Breast epithelium (tissue), 4 donors: ENCODE results near the gene CNTNAP2. TPM values are rescaled to one million over a fixed set of nuclear protein-coding genes. Genes with fewer than 3 reads are reported as not detected.

Experiments
- DNase-seq, 2 donors: peaks; one replicate each; pipeline ENCODE4 v3.0.0-alpha.2; 2019; ENCODE audit warnings: low spot score in 2 of 2
- H3K27ac ChIP-seq, 2 donors: fragments of 200-600 bp; sonication (generic) in 1 of 2; one replicate each; pipeline ENCODE4 v1.5.1; 2016 to 2019; ENCODE audit warnings: mild to moderate bottlenecking in 1 of 2
- H3K27me3 ChIP-seq, 2 donors: fragments of 200-600 bp; sonication (generic) in 1 of 2; one replicate each; pipeline versions ENCODE4 v1.5.1 to v1.6.0; 2017 to 2019; ENCODE audit warnings: control low read depth in 1 of 2, mild to moderate bottlenecking in 1 of 2
- H3K36me3 ChIP-seq: fragments of 200-600 bp; one replicate; pipeline ENCODE4 v1.5.1; 2019
- H3K4me1 ChIP-seq, 2 donors: fragments of 200-600 bp; sonication (generic); one replicate each; pipeline ENCODE4 v1.5.1; 2016 to 2019; ENCODE audit warnings: control low read depth in 1 of 2
- H3K4me3 ChIP-seq, 3 donors: fragments of 200-600 bp; sonication (generic); 1 replicate in 2 of 3; 2 replicates in 1 of 3; pipeline ENCODE4 v1.5.1; 2016 to 2019; ENCODE audit warnings: mild to moderate bottlenecking in 3 of 3, moderate library complexity in 2 of 3
- H3K9me3 ChIP-seq, 2 donors: fragments of 200-600 bp; sonication (generic) in 1 of 2; one replicate each; pipeline ENCODE4 v1.5.1; 2016 to 2019; ENCODE audit warnings: control low read depth in 1 of 2
- CTCF ChIP-seq, 3 donors: fragments of 450-650 bp; IDR thresholded peaks; one replicate each; pipeline ENCODE4 v1.5.1; 2016 to 2017; ENCODE audit warnings: antibody characterized with exemption in 3 of 3, mild to moderate bottlenecking in 3 of 3, moderate library complexity in 3 of 3
- POLR2A ChIP-seq: fragments of 450-650 bp; IDR thresholded peaks from one replicate; pipeline ENCODE4 v1.6.1; 2016; ENCODE audit warnings: antibody characterized with exemption, mild to moderate bottlenecking, moderate library complexity
- POLR2AphosphoS5 ChIP-seq, 3 donors: sonication (generic); formaldehyde crosslinking; IDR thresholded peaks; one replicate each; pipeline ENCODE4 v1.6.1; 2017; ENCODE audit warnings: antibody characterized with exemption in 3 of 3
- intact Hi-C: fragments of 100-400 bp; cut with DNase I; formaldehyde crosslinking; loops from one replicate; pipeline ENCODE4 v1.15.1; 2023; ENCODE audit warnings: low total_unique reads
- total RNA-seq, 3 donors: library from RNA; depleted of rRNA; stranded (reverse); fragments of >200 nt; gene quantifications; one replicate each; pipeline ENCODE4 v1.1.0, GENCODE V29; 2016

Gene CNTNAP2
- total RNA-seq, 3 donors from 2014 or later = 0.29 to 0.66 TPM; not detected in 1

DNA sequence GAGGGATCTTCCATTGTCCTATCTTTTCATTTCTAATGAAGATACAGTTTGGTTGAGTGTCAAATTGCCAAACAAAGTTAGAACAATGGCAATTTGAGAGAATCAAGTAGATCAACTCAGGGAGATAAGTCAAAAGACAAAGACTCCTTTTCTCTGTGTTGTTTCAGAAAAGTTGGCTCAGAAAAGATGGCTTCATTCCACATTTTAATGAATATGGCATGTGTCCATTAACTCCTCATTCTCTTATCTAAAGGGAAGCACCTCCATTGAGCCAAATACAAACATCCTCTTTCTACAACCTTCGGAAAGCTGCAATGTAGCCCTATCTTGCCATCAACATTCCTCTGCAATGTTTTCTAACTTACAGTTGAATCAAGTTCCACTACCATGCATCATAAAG, 1535.0 kb downstream of the CNTNAP2 start:
- Histone ChIP-seq H3K27me3 (no peaks in the 10 kb centered on the region), H3K4me3 (no peak overlapping the region), H3K4me1 (no peaks in the 10 kb centered on the region), H3K36me3 (peaks cover 5% of the 10 kb centered on the region), H3K27ac (no peak overlapping the region), H3K9me3 (no peaks in the 10 kb centered on the region)
- no peak for DNase-seq
- intact Hi-C loops = no loop called here
- TF ChIP-seq CTCF (IDR thresholded peaks at IDR 0.05) = no peak
- TF ChIP-seq POLR2A = no peak
- no peak for TF ChIP-seq POLR2AphosphoS5 (IDR thresholded peaks at IDR 0.05)

GRCh38 chr7:147653456-147653855, 1536.9 kb downstream of the CNTNAP2 start:
- Histone ChIP-seq H3K27ac (no peak overlapping the region), H3K36me3 (peaks cover 5% of the 10 kb centered on the region), H3K9me3 (no peaks in the 10 kb centered on the region), H3K27me3 (no peaks in the 10 kb centered on the region), H3K4me1 (no peaks in the 10 kb centered on the region), H3K4me3 (no peak overlapping the region)
- intact Hi-C loops = no loop called here
- TF ChIP-seq POLR2AphosphoS5 (IDR thresholded peaks at IDR 0.05) (no peak), CTCF (IDR thresholded peaks at IDR 0.05) (no peak), POLR2A (no peak)
- DNase-seq = no peak

- H3K4me1 ChIP-seq = no peaks in the 10 kb centered on the region
- TF ChIP-seq POLR2AphosphoS5 (IDR thresholded peaks at IDR 0.05) = no peak
- no peak for TF ChIP-seq CTCF (IDR thresholded peaks at IDR 0.05)
- no peak for TF ChIP-seq POLR2A
Measured at GRCh38 chr7:147658392-147658967, 1541.9 kb downstream of the CNTNAP2 start.

GRCh38 chr7:147659036-147659995, 1542.7 kb downstream of the CNTNAP2 start:
- no peak overlapping the region for H3K4me3 ChIP-seq
- intact Hi-C loops = no loop called here
- no peak for TF ChIP-seq CTCF (IDR thresholded peaks at IDR 0.05)
- TF ChIP-seq POLR2AphosphoS5 (IDR thresholded peaks at IDR 0.05) = no peak
- TF ChIP-seq POLR2A = no peak
- no peaks in the 10 kb centered on the region for H3K9me3 ChIP-seq
- H3K27me3 ChIP-seq = no peaks in the 10 kb centered on the region
- no peaks in the 10 kb centered on the region for H3K4me1 ChIP-seq
- no peak overlapping the region for H3K27ac ChIP-seq
- DNase-seq = no peak
- H3K36me3 ChIP-seq = no peaks in the 10 kb centered on the region

More at GRCh38 chr7:147658392-147658967, 1541.9 kb downstream of the CNTNAP2 start:
- H3K27ac ChIP-seq = no peak overlapping the region
- no peaks in the 10 kb centered on the region for H3K36me3 ChIP-seq
- DNase-seq = no peak
- H3K9me3 ChIP-seq = no peaks in the 10 kb centered on the region
- H3K27me3 ChIP-seq = no peaks in the 10 kb centered on the region
- intact Hi-C loops = no loop called here
- no peak overlapping the region for H3K4me3 ChIP-seq

DNA sequence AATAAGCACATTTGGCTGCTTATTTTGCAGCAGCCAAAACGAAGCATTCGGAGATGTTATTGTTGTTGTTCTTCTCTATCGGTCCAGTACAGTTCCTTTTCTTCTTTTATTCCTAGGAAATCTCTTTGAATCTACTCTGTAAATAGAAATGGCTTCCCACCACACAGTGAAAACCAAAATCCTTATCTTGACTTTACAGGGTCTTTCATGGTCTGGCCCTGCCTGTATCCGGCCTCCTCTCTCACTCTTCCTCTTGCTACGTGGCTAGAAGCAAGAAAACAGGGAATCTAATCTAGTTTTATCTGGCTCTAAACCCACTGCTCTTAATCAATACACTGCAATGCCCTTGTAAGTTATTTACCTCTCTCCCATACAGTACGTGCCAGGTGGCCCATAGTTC, 1547.9 kb downstream of the CNTNAP2 start:
- H3K4me1 ChIP-seq = no peaks in the 10 kb centered on the region
- no peak for DNase-seq
- no peaks in the 10 kb centered on the region for H3K9me3 ChIP-seq
- H3K27me3 ChIP-seq = no peaks in the 10 kb centered on the region
- no peak overlapping the region for H3K4me3 ChIP-seq
- H3K27ac ChIP-seq = no peak overlapping the region
- intact Hi-C loops = no loop called here
- TF ChIP-seq POLR2AphosphoS5 (IDR thresholded peaks at IDR 0.05) (no peak), CTCF (IDR thresholded peaks at IDR 0.05) (no peak), POLR2A (no peak)
- no peaks in the 10 kb centered on the region for H3K36me3 ChIP-seq
